ENCODE data around the gene GOLGA7B.

DNA sequence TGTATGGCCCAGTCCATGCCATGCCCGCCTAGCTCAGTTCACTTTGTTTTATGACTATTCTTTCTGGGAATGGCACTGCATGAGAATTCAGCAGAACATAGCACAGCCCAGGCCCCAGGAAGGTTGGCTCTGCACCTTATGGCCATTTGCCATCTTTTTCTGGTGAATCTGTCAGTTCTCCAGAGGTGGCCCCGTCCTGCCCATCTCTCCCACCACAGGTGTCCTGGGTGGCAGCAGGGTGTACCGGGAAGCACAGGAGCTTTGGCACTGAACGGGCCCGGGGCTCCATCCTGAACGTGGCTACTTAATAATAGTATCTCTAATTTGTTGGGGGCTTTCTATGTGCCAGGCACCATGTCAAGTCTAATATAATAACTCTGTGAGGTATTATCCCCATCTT, 24.7 kb downstream of the GOLGA7B start:
- TF ChIP-seq POLR2AphosphoS5 (IDR thresholded peaks at IDR 0.05; ENCODE audit: low read depth): no peak
- TF ChIP-seq, protein P1, sequence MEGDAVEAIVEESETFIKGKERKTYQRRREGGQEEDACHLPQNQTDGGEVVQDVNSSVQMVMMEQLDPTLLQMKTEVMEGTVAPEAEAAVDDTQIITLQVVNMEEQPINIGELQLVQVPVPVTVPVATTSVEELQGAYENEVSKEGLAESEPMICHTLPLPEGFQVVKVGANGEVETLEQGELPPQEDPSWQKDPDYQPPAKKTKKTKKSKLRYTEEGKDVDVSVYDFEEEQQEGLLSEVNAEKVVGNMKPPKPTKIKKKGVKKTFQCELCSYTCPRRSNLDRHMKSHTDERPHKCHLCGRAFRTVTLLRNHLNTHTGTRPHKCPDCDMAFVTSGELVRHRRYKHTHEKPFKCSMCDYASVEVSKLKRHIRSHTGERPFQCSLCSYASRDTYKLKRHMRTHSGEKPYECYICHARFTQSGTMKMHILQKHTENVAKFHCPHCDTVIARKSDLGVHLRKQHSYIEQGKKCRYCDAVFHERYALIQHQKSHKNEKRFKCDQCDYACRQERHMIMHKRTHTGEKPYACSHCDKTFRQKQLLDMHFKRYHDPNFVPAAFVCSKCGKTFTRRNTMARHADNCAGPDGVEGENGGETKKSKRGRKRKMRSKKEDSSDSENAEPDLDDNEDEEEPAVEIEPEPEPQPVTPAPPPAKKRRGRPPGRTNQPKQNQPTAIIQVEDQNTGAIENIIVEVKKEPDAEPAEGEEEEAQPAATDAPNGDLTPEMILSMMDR (IDR thresholded peaks at IDR 0.05; ENCODE audit: insufficient read depth, low read length): no peak

All from HL-60 (cell line).